ENCODE data around the gene EDN2.

DNA sequence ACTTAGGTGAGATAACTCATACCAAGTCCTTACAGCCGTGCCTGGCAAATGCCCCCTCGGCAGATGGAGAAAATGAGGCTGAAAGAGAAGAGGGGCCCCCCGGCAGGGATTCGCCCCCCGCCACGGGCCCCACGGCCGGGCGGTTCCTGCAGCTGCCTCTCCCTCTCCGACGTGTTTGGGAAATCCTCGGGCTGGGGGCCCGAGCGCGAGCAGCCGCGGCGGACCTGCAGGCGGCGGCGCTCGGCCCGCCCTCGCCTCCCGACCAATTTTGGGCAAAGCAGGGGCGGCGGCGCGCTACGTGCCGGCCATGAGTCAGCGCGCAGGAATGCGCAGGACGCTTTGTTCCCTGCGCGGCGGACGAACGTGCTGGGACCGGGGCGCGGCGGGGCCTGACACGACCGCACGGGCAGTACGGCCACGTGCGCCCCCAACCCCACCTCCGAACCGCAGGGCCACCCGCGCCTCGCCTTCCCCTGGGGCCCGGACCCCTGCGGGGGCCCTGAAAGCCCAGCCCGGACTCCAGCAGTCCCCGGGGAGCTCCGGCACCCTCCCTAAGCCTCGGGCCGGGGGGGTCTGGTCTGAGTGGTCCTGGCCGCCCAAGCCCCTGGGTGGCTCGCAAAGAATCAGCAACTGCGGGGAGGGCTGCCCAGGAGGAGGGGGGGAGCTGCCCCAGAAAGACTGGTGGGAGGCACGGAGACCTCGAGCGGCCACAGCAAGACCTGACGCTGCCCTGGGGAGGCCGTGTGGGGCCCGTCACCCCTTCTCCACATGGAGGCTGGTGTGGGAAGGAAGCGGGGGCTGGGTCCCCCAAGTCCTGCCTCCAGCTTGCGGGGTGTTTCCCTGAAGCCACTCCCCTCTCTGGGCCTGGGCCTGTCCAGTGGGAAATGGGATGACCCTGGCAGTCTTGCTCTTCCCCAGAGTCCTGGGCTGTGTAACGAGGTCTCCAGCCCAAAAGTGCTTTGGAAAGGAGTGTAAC, 11.9 kb upstream of the EDN2 start:
- TF ChIP-seq EZH2phosphoT487 (IDR thresholded peaks at IDR 0.05; ENCODE audit: insufficient read depth, low read depth) (no peak), EZH2 (IDR thresholded peaks at IDR 0.05; ENCODE audit: insufficient read depth, poor library complexity, severe bottlenecking) (no peak)
